Liver (tissue), 9 donors: ENCODE measurements around the gene TRIO. TPM values are rescaled to one million over a fixed set of nuclear protein-coding genes. Genes with fewer than 3 reads are reported as not detected.

Experiments
- DNase-seq: peaks from one replicate; pipeline ENCODE4 v3.0.0-alpha.2; 2017; ENCODE audit warnings: low spot score
- H3K27ac ChIP-seq, 2 donors: one replicate each; pipeline ENCODE4 v1.7.0; 2013; ENCODE audit warnings: inconsistent platforms in 2 of 2, low read length in 2 of 2, control low read depth in 1 of 2, low read depth in 1 of 2, mild to moderate bottlenecking in 1 of 2
- H3K27me3 ChIP-seq, 4 donors: one replicate each; pipeline versions ENCODE4 v1.6.1 to v1.7.0; 2013; ENCODE audit warnings: low read length in 3 of 4, inconsistent platforms in 1 of 4, mild to moderate bottlenecking in 1 of 4, moderate library complexity in 1 of 4; ENCODE audit not compliant: control insufficient read depth in 4 of 4, insufficient read depth in 4 of 4
- H3K36me3 ChIP-seq, 4 donors: one replicate each; pipeline versions ENCODE4 v1.6.1 to v1.7.0; 2013; ENCODE audit warnings: low read length in 3 of 4, mild to moderate bottlenecking in 3 of 4, low read depth in 1 of 4, moderate library complexity in 1 of 4; ENCODE audit not compliant: control insufficient read depth in 4 of 4, insufficient read depth in 3 of 4
- H3K4me1 ChIP-seq, 4 donors: one replicate each; pipeline versions ENCODE4 v1.6.1 to v1.7.0; 2013; ENCODE audit warnings: low read length in 3 of 4, mild to moderate bottlenecking in 3 of 4, moderate library complexity in 1 of 4; ENCODE audit not compliant: control insufficient read depth in 4 of 4, insufficient read depth in 4 of 4
- H3K4me3 ChIP-seq, 3 donors: one replicate each; pipeline versions ENCODE4 v1.6.1 to v1.7.0; 2013; ENCODE audit warnings: low read length in 3 of 3, control low read depth in 1 of 3, low read depth in 1 of 3, mild to moderate bottlenecking in 1 of 3
- H3K9ac ChIP-seq, 2 donors: one replicate each; pipeline ENCODE4 v1.7.0; 2013; ENCODE audit warnings: low read length in 2 of 2, mild to moderate bottlenecking in 2 of 2, moderate library complexity in 2 of 2, control low read depth in 1 of 2, low read depth in 1 of 2
- H3K9me3 ChIP-seq, 4 donors: one replicate each; pipeline versions ENCODE4 v1.6.1 to v1.7.0; 2013; ENCODE audit warnings: low read length in 3 of 4; ENCODE audit not compliant: control insufficient read depth in 4 of 4
- FOXA1 ChIP-seq: IDR thresholded peaks from 2 replicates; pipeline ENCODE4 v1.6.1; 2016; ENCODE audit warnings: antibody characterized with exemption
- FOXA2 ChIP-seq: IDR thresholded peaks from 2 replicates; pipeline ENCODE4 v1.6.1; 2016; ENCODE audit warnings: antibody characterized with exemption
- GABPA ChIP-seq, 2 donors: IDR thresholded peaks in 1 of 2; conservative IDR thresholded peaks in 1 of 2; 2 replicates each; pipeline ENCODE4 v1.6.1; 2016; ENCODE audit warnings: antibody characterized with exemption in 2 of 2, mild to moderate bottlenecking in 1 of 2, moderate library complexity in 1 of 2
- HNF4A ChIP-seq, 2 donors: conservative IDR thresholded peaks; 2 replicates each; pipeline ENCODE4 v1.6.1; 2016; ENCODE audit warnings: antibody characterized with exemption in 2 of 2, mild to moderate bottlenecking in 2 of 2
- HNF4G ChIP-seq: IDR thresholded peaks from 2 replicates; pipeline ENCODE4 v1.6.1; 2016; ENCODE audit warnings: antibody characterized with exemption
- JUND ChIP-seq, 2 donors: IDR thresholded peaks; 2 replicates each; pipeline ENCODE4 v1.6.1; 2016; ENCODE audit warnings: antibody characterized with exemption in 2 of 2
- NR2F2 ChIP-seq: IDR thresholded peaks from 2 replicates; pipeline ENCODE4 v1.6.1; 2016; ENCODE audit warnings: antibody characterized with exemption
- RXRA ChIP-seq, 2 donors: IDR thresholded peaks; 2 replicates each; pipeline ENCODE4 v1.6.1; 2017 to 2018; ENCODE audit warnings: antibody characterized with exemption in 2 of 2, mild to moderate bottlenecking in 1 of 2
- SP1 ChIP-seq: IDR thresholded peaks from 2 replicates; pipeline ENCODE4 v1.6.1; 2018; ENCODE audit warnings: antibody characterized with exemption, mild to moderate bottlenecking
- TAF1 ChIP-seq: conservative IDR thresholded peaks from 2 replicates; pipeline ENCODE4 v1.6.1; 2016; ENCODE audit warnings: antibody characterized with exemption, mild to moderate bottlenecking
- YY1 ChIP-seq: IDR thresholded peaks from 2 replicates; pipeline ENCODE4 v1.6.1; 2016; ENCODE audit warnings: antibody characterized with exemption, mild to moderate bottlenecking
- WGBS: extraction: QIAGEN DNeasy Blood & Tissue Kit; methylation state at CpG from one replicate; pipeline ENCODE4 v1.1.7; 2013; 5-methylcytosine and 5-hydroxymethylcytosine counted together
- polyA plus RNA-seq, 2 donors: library from polyadenylated mRNA; stranded (reverse) in 1 of 2; unstranded in 1 of 2; fragments of 200-250 nt in 1 of 2; fragments of >200 nt in 1 of 2; fragmentation: Nextera tagmentation in 1 of 2; extraction: Ambion mirVana in 1 of 2; gene quantifications; one replicate each; pipeline versions ENCODE4 v1.2.1 to v1.2.3, GENCODE V29; 2013 to 2015
- total RNA-seq, 2 donors: library from RNA; depleted of rRNA; stranded (reverse); fragments of >200 nt; gene quantifications; one replicate each; pipeline ENCODE4 v1.2.3, GENCODE V29; 2014
- TF ChIP-seq, protein P1 (sequence below): IDR thresholded peaks from 2 replicates; pipeline ENCODE4 v1.6.1; 2016; ENCODE audit warnings: antibody characterized with exemption, mild to moderate bottlenecking
- TF ChIP-seq, protein P2 (sequence below): IDR thresholded peaks from 2 replicates; pipeline ENCODE4 v1.6.1; 2016; ENCODE audit warnings: antibody characterized with exemption
- TF ChIP-seq, protein P3 (sequence below): IDR thresholded peaks from 2 replicates; pipeline ENCODE4 v1.6.1; 2016; ENCODE audit warnings: antibody characterized with exemption
- TF ChIP-seq, protein P4 (sequence below): fragments of 150-350 bp; IDR thresholded peaks from 2 replicates; pipeline ENCODE4 v1.5.1; 2017; ENCODE audit warnings: improper control_type of control experiment, low read depth, low read length; ENCODE audit not compliant: missing input control
- donor health status: healthy.
- donor health status: healthy.
- donor health status: healthy.
- donor health status: healthy.
- donor health status: healthy.

Gene TRIO
- total and polyA plus RNA-seq, 4 donors: 8.5 to 86.2 (median 16.0) TPM

DNA sequence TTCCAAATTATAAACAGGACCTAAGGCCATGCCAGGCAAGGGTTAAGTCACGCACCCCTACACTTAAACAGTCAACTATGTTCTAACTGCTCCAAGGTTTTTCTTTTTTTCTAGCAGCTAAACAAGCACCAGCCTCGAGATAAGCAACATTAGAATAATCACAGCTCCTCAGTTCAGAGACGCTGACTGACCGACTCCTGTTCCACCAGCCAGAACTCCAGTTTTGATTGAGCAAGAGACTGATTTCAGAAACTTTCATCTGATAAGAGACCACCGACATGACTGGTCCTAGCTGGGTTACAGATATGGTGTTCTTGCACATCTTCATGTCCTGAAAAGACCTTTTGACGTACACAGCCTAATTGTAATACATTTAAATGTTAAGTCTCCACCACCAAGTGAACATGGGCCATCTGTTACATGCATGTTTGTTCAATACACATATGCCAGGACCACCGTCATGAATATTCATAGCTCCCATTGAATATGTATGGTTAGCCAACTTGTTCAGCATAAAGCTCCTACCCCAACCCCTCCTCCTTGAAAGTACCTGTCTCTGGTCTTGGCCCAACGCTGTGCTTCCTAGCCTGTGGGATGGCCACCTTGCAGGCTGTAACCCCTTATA, 414.8 kb downstream of the TRIO start:
- Histone ChIP-seq H3K27ac (no peak overlapping the region), H3K4me3 (no peak overlapping the region), H3K4me1 (no peaks in the 10 kb centered on the region), H3K9ac (no peak overlapping the region), H3K27me3 (no peaks in the 10 kb centered on the region), H3K36me3 (no peaks in the 10 kb centered on the region), H3K9me3 (no peaks in the 10 kb centered on the region)
- no peak for DNase-seq
- no peak for TF ChIP-seq YY1
- no peak for TF ChIP-seq HNF4G
- TF ChIP-seq RXRA (IDR thresholded peaks at IDR 0.05): no peak
- TF ChIP-seq TAF1: no peak
- TF ChIP-seq, protein P1, sequence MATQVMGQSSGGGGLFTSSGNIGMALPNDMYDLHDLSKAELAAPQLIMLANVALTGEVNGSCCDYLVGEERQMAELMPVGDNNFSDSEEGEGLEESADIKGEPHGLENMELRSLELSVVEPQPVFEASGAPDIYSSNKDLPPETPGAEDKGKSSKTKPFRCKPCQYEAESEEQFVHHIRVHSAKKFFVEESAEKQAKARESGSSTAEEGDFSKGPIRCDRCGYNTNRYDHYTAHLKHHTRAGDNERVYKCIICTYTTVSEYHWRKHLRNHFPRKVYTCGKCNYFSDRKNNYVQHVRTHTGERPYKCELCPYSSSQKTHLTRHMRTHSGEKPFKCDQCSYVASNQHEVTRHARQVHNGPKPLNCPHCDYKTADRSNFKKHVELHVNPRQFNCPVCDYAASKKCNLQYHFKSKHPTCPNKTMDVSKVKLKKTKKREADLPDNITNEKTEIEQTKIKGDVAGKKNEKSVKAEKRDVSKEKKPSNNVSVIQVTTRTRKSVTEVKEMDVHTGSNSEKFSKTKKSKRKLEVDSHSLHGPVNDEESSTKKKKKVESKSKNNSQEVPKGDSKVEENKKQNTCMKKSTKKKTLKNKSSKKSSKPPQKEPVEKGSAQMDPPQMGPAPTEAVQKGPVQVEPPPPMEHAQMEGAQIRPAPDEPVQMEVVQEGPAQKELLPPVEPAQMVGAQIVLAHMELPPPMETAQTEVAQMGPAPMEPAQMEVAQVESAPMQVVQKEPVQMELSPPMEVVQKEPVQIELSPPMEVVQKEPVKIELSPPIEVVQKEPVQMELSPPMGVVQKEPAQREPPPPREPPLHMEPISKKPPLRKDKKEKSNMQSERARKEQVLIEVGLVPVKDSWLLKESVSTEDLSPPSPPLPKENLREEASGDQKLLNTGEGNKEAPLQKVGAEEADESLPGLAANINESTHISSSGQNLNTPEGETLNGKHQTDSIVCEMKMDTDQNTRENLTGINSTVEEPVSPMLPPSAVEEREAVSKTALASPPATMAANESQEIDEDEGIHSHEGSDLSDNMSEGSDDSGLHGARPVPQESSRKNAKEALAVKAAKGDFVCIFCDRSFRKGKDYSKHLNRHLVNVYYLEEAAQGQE: no peak
- TF ChIP-seq FOXA2: no peak
- no peak for TF ChIP-seq SP1
- no peak for TF ChIP-seq HNF4A (conservative IDR thresholded peaks at IDR 0.05)
- TF ChIP-seq GABPA (IDR thresholded peaks at IDR 0.05 in 1 of 2, conservative IDR thresholded peaks at IDR 0.05 in 1 of 2): no peak
- TF ChIP-seq, protein P2, sequence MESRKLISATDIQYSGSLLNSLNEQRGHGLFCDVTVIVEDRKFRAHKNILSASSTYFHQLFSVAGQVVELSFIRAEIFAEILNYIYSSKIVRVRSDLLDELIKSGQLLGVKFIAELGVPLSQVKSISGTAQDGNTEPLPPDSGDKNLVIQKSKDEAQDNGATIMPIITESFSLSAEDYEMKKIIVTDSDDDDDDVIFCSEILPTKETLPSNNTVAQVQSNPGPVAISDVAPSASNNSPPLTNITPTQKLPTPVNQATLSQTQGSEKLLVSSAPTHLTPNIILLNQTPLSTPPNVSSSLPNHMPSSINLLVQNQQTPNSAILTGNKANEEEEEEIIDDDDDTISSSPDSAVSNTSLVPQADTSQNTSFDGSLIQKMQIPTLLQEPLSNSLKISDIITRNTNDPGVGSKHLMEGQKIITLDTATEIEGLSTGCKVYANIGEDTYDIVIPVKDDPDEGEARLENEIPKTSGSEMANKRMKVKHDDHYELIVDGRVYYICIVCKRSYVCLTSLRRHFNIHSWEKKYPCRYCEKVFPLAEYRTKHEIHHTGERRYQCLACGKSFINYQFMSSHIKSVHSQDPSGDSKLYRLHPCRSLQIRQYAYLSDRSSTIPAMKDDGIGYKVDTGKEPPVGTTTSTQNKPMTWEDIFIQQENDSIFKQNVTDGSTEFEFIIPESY: no peak
- no peak for TF ChIP-seq NR2F2
- TF ChIP-seq, protein P3, sequence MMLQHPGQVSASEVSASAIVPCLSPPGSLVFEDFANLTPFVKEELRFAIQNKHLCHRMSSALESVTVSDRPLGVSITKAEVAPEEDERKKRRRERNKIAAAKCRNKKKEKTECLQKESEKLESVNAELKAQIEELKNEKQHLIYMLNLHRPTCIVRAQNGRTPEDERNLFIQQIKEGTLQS: no peak
- no peak for TF ChIP-seq FOXA1
- TF ChIP-seq JUND (IDR thresholded peaks at IDR 0.05): no peak
- TF ChIP-seq, protein P4, sequence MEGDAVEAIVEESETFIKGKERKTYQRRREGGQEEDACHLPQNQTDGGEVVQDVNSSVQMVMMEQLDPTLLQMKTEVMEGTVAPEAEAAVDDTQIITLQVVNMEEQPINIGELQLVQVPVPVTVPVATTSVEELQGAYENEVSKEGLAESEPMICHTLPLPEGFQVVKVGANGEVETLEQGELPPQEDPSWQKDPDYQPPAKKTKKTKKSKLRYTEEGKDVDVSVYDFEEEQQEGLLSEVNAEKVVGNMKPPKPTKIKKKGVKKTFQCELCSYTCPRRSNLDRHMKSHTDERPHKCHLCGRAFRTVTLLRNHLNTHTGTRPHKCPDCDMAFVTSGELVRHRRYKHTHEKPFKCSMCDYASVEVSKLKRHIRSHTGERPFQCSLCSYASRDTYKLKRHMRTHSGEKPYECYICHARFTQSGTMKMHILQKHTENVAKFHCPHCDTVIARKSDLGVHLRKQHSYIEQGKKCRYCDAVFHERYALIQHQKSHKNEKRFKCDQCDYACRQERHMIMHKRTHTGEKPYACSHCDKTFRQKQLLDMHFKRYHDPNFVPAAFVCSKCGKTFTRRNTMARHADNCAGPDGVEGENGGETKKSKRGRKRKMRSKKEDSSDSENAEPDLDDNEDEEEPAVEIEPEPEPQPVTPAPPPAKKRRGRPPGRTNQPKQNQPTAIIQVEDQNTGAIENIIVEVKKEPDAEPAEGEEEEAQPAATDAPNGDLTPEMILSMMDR: no peak
- 44% methylated on average over 8 of the region's 8 CpGs for WGBS

Other genes with a start within 250 kb of the TRIO start
- gene DNAH5, start 198.7 kb upstream of the TRIO start, total RNA-seq: 10 to 100 TPM in 1 of 2 donors, under 1 TPM in 1; 0.19 to 14.8 TPM
- gene DNAH5, start 198.7 kb upstream of the TRIO start, polyA plus RNA-seq: 1 to 10 TPM; 1.1 to 7.7 TPM